Measurements from ENCODE around the gene VSIG10L. TPM values are rescaled to one million over a fixed set of nuclear protein-coding genes. Genes with fewer than 3 reads are reported as not detected.

The VSIG10L gene
- 0.82 and 0.88 TPM in 2 replicates for total RNA-seq

DNA sequence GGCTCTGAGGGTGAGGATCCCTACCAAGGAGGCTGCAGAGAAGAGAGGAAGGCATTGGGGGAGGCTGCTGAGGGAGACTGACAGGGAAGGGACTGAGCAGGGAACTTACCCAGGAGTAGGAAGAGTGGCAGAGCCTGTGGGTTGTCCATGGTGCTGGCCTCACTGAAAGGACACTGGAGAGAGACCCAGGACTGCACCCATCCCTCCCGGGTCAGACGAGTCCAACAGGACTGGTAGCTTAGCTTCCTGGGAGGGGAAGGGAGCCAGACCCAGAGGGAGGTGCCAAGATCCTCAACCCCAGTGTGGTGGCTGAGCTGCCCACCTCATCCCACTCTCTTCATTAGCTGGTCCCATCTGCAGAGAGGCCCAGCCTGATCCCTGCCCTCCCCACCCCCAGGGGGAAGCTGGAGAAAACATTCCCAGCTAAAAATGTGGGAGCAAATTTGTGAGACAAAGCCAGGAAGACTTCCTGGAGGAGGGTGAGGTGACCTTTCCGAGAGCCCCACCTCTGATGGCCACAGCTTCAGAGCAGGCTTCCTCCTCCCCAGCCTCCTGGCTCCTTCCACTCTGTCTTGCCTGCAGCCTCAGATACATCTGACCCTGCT, at the start of gene VSIG10L:
Gene VSIG10L, minus strand, starts transcription at position 164 of the 605 bp plus-strand sequence. Its CDS starts 15 bp downstream, at position 149.
- no peak for DNase-seq (ENCODE audit: extremely low read depth, low read depth, low spot score)

DNA sequence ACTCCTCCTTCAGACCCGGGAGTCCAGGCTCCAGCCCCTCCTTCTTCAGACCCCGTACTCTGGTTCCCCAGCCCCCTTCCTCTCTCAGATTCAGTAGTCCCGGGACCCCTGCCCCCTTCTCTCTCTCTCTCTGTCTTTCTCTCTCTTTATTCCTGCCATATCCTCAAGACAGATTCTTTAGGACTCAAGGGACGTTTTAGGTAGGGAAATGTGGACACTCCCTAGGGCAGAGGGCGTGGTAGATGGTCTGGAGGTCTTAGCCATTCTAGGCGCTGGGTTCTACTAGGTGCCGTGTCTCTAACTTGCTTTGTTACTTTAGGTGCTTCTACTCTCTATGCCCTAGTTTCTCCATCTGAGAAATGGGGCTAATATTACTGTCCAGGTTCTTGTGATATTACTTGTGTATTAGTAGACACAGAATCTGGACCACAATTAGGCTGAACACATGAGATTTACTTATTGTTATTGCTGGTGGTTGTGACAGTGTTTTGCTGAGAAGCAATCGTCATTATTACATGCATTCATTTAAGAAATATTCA, 49.2 kb upstream of the VSIG10L start:
- no peak for DNase-seq (ENCODE audit: extremely low read depth, low read depth, low spot score)

DNA sequence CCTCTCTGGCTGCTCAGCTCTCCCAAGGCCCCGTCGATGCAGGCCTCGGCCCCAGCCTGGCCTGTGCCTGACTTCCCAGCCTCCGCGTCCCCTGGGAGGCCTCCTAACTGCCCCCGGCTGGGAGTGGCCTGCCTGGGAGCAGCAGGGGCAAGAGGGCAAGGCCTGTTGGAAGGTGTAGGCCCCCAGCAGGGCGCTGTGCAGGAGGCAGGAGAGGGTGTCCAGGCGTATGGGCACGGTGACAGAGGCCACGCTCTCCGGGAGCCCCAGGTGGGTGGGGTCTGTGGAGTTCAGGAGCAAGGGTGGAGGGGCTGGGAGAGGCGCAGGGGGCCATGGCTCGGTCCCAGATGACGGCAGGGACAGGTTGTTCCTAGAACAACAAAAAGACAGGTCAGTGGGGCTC, 47.2 kb upstream of the VSIG10L start:
- DNase-seq (ENCODE audit: extremely low read depth, low read depth, low spot score), result no peak

DNA sequence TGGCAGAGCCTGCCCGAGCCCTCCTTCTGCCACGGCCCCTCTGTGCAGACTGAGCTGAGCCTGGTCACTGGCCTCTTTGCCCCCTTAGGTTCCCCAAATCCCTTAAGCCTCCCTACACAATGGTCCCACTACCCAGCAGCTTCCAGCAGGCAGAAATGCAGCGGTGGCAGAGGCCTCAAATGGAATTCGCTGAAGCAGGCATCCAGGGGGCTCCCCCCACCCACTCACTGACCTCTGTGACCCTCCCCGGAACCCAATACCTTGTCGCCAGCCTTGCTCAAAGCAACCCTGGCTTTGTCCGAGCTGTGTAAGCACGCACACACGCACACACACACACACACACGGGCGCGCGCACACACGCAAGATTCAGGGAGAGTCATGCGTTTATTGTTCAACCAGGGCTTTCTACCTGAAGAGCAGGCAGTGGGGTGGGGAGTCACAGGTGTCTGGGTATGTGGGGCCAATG, 46.0 kb upstream of the VSIG10L start, which contains the start of gene LIM2:
Gene LIM2, minus strand, starts transcription at position 51 of the 466 bp plus-strand sequence. CDS start 531 bp downstream, outside the sequence.
- no peak for DNase-seq (ENCODE audit: extremely low read depth, low read depth, low spot score)

DNA sequence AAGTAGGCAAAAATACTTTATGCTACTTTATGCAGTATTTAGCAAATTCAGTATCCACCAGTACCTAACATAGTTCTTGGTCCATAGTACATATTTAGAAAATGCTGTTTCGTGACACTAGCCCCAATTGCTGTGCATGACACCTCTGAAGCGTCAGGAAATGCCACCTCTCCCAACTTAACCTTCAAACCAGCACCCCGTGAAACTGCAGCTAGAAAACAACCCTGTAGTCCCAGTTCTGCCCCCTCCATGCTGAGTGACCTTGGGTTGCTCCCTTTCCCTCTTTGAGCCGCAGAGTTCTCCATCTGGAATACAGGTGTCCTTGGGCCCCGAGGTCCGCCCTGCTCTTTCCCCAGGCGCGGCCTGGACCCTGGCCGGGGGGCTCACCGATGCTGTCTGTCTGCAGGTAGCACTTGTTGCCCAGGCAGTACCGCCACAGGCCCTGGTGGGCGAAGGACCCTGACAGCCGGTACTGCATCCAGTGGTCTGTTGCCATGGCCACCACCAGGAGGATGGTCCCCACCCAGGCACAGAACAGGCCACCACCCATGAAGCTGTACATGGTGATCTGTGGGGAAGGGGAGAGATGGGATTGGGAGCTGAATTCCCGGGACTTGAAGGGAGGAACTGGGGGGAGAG, 45.1 kb upstream of the VSIG10L start:
- DNase-seq (ENCODE audit: extremely low read depth, low read depth, low spot score), result no peak

DNA sequence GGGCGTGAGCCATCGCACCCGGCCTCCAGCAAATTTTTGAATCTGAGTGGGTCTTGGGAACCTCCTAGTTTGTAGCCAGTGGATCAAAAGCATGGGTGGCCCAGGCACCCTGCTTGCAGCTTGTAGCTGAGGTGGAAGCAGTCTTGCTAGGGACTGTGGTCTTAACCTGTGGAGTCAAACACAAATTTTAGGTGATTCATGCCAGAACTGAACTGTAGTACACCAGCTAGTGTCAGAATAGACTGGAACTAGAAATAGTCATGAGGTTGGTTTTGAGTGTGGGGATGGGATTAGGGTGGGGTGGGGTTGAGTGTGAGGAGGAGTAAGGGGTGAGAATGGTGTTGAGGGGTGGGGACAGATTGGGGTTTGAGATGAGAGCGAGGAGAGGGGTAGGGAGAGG, 40.1 kb upstream of the VSIG10L start:
- DNase-seq (ENCODE audit: extremely low read depth, low read depth, low spot score), result no peak

DNA sequence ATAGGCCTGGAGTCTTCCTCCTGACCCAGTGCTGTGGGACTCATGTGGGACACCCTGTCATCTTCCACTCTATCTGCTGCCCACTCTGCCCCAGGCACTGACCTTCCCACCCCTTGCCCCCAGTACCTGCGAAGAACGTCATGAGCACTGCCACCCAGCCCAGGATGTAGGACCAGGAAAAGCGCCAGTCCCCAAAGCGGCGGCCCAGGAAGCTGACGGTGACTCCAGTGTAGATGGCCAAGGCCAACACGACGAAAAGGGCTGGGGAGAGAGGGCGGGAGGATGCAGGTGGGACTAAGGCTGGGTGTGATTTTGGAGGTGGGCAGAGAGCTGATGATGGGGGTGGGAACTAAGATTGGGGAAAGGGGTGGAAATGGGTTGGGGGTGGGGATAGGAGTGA, 38.4 kb upstream of the VSIG10L start:
- DNase-seq (ENCODE audit: extremely low read depth, low read depth, low spot score), result no peak

DNA sequence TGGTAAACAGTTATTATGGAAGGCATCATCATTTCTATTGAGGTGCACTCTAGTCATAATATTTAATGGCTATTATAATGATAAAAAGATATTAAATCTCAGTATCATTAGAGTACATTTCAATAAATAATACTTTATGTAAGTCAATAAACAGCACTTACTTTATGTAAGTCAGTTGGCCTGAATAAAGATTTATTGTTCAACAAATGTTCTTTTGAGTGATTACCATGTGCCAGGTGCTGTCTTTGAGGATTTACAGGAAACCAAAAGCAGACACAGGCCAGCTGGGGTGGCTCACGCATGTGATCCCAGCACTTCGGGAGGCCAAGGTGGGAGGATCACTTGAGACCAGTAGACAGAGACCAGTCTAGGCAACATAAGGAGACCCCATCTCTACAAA, 35.5 kb upstream of the VSIG10L start:
- DNase-seq (ENCODE audit: extremely low read depth, low read depth, low spot score), result no peak

DNA sequence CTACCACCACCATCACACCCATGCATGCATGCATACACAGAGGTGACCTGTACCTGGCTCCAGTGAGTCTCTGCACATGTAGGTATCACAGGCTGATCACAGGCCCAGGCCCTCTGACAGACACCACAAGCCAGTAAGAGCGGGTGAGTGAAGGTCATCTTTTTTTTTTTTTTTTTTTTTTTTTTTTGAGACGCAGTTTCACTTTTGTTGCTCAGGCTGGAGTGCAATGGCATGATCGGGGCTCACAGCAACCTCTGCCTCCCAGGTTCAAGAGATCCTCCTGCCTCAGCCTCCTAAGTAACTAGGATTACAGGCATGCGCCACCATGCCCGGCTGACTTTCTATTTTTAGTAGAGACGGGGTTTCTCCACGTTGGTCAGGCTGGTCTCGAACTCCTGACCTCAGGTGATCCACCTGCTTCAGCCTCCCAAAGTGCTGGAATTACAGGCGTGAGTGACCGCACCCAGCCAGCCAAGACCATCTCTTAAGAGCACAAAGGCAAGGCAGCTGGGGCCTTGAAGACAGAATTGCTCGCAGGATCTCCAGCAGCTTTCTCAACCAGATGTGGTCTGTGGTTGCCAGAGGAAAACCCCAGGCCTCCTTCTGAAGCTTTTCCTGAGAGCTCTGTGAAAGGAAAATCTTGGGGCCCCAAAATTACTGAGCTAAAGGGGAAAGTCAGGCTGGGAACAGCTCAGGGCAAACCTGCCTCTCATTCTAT, 33.7 kb upstream of the VSIG10L start:
- DNase-seq (ENCODE audit: extremely low read depth, low read depth, low spot score), result no peak

DNA sequence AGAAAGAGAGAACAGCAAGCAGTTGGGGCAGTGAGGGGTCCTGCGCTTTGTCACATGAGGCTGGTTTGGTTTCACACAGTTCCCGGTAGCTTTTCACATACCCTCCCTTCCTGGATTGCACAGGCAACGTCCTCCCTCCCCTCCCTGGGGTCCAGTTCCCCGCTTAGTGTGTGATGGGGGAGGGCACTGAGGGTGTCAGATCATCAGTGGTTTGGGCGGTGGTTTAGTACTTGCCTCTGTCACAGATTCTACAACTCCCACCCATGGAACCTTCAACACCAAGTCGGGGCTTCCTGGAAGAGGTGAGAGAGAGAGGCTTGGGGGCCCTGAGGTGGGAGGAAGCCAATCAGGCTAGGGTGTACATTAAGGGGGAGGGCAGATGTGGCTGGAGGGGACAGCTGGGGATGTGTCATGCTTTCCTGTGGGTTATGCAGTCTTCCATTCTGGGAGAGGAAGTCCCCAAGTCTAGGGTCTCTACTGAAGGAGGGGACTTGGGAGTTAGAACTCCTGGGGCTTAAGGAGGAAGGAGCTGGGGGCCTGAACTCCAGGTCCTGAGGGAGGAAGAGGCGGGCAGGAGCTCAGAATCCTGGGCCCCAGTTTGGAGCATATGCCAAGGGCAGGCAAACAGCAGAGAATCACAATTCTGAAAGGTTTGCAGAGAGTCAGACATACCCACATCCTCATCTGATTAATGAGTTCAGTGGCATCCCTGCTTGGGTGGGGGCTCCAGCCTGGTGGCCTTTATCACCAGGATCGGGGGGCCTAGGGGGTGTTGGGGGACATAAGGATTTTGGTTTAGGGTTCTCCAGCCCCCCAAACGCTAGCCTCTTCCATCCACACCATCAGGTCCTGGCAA, 30.9 kb upstream of the VSIG10L start, which contains the start of gene NKG7:
Gene NKG7, minus strand, starts transcription at position 6 of the 856 bp plus-strand sequence. CDS start 119 bp downstream, outside the sequence.
- no peak for DNase-seq (ENCODE audit: extremely low read depth, low read depth, low spot score)

DNA sequence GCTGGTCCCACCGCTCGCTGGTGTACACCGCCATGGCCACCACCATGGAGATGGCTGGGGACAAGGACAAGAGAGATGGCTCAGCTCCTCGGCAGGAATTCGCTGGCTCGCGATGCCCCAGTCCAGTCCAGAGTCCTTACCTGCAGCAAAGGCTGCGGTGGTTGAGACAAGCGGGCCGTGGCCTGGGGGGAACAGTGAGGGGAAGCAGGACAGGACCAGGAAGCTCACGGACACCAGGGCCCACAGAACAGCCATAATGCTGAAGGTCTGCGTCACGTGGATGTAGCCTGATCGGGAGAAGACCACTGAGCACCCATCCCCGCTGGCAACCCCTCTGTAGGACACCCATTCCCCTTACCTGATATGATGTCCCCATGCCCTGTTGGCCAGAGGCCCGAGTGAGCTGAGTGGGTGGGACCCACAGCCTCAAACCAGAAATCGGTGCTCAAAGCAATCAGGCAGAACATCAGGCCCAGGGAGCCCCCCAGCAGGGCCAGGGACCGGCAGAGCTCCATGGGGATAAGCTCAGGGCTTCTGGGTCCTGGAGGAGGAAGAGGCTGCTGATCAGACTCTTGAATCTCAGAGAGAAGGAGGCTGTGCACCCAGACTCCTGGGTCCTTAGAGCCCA, 30.2 kb upstream of the VSIG10L start:
- DNase-seq (ENCODE audit: extremely low read depth, low read depth, low spot score), result no peak

DNA sequence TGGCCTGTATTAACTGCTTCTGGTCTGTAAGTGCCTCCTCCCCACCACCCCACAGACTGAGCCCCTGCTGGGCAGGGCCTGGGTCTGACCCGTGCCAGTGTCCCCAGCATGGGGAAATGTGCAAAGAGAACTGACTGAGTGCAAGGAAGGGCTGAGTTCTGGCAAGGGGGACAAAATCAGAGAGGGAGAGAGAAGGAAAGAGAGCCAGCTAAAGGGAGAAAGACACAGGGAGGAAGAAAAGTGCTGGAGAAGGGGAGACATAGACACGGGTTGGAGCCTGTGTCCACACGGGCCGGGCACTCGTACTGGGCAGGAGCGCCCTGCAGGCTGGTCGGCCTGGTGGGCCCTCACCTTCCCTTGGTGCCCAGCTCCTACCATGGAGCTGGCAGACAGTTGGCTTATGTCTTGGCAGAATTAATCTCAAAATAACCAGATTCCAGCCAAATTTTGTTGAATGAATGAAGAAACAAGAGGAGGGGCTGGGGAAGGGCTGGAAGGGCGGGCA, 29.3 kb upstream of the VSIG10L start:
- no peak for DNase-seq (ENCODE audit: extremely low read depth, low read depth, low spot score)

DNA sequence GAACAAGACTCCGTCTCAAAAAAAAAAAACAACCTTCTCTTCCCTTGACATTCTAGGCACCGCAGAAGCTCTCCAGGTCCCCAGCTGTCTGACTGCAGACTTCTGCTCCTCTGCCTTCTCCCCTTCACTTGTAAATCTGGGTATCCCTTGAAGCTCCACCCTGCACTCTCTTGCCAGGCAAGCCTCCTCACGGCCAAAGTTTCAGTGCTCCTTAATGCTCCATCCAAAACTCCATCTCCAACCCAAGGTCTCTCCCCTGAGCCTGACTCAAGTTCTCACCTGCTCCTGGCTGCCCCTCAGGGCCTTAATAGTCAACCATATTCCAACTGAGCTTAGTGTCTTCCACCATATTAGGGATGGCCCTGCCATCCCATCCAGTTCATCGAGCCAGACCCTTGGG, 28.3 kb upstream of the VSIG10L start:
- no peak for DNase-seq (ENCODE audit: extremely low read depth, low read depth, low spot score)

DNA sequence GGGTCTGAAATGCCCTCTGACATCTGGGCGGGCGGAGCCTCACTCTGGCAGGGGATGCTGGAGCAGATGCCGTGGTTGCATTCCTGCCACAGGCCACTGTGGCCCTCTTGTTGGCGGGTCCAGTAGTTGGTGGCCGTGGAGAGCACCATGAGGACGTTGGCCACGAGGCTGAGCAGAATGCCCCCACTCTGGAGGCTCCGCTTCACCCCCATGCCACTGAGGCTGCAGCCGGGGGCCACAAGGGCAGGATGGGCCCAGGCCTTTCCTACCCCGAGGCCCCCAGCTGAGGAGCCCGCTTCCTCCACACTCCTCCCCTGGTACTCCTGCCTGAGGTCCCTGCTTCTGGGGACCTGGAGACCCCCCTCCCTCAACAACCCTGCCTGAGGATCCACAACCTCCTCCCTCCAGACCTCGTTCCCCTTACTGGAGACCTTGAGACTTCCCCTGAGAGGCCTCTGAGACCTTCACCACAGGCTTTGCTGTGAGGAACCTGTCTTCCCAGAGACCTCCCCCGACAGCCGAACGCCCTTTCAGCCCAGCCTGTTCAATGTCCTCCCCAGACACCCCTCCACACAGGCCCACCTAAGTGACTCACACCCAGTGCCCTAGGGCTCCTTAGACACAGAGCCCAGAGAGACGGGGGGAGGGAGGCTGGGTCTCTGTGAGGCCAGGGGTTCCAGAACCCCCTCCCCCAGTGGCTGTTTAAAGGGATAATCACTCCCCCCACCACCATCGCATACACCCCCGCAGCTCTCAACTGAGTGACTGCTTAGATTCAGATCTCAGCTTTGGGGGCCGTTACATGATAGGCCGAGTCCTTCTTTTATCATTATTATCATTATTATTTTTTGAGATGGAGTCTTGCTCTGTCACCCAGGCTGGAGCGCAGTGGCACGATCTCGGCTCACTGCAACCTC, 26.7 kb upstream of the VSIG10L start, which contains the start of gene CLDND2:
Gene CLDND2, minus strand, starts transcription at position 638 of the 917 bp plus-strand sequence. Its CDS starts 426 bp downstream, at position 212.
- no peak for DNase-seq (ENCODE audit: extremely low read depth, low read depth, low spot score)

DNA sequence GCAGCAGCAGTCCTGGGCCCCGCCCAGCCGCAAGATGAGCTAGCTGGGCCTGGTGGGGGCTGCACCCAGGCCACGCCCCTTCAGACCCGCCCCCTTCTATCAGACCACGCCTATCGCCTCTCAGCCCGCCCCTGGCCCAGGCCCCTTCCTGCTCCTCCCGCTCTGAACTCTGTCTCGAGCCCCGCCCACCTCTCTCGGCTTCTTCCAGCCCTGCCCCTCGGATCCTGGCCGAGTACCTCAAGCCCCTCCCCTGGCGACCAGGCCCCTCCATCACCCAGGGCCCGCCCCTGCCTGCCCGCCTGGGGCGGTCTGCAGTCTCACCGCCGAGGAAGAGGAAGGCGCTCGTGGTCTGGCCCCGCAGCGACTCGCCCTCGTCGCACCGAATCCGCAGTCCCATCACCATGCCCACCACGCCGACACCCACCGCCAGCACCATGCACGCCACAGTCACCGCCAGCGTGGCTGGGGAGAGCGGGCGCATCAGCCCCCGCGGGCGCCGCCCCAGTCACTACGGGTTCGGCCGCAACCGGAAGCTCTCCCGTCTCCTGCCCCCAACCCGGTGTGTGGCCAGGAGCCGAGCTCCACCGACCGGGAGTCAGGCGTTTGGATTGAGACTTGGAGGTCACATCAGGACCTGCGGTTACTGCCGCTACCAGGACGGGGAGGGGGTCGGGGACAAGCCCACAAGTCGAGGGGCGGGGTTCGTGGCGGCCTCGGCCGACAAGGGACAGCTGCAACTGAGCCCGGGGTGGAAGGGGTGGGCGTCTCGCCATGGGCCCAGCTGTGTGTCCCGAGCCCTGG, 25.8 kb upstream of the VSIG10L start:
- DNase-seq (ENCODE audit: extremely low read depth, low read depth, low spot score), result peak; percentile 81

DNA sequence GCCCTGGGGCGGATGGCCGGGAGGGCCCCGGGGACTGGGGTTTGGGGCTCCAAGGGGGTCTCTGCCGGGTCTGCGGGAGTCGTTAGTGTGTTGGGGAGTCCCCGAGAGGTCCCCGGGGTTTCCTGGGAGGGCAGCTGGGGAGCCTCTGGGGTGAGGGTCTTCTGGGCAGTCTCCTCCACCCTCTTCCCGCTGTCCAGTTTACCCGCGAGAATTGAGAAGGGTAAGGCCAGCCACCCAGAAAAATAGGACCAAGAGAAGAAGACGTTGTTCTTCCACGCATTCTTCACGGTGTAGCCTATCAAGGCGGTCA, 25.3 kb upstream of the VSIG10L start:
- no peak for DNase-seq (ENCODE audit: extremely low read depth, low read depth, low spot score)

DNA sequence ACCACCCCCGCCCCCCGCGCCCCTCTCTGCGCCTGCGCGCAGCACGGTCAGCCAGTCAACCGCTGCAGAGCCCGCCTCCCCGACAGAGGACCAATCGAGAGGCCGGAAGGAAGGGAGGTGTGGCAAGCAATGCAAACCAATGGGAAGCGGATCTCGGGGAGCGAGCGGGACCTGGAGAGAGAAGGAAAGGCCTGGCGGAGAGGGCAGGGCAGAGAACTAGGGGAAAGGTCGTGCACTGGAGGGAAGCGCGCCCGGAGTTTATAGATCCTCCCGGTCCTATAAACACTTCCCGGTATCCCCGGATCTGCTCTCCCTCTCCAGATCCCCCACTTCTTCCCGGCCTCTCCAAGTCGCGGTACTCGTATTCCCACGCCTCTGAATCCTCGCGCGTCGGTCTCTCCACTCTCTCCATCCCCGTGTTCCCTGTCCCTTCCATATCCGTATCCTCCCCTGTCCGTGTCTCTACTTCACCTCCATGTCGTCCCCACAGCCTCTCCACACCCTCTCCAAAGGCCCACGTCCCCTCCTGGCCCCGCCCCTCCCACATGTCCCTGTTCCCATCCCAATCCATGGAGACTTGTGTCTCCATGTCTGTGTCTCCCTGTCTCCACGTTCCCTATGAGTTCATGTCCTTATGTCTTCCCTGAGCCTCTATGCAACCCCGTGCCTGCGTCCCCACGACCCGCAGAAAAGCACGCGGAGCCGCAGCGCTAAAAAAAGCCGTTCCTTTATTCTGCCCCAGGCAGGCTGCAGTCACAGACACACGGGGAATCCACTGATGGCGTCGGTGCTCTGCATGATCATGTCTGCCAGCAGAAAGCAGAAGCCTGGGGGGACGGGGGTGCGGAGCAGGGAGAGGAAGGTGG, 24.7 kb upstream of the VSIG10L start:
- DNase-seq (ENCODE audit: extremely low read depth, low read depth, low spot score), result peak; percentile 85

Measured in glomerular endothelial cell (primary cell).